Measurements from ENCODE around the gene ZFP90. TPM values are rescaled to one million over a fixed set of nuclear protein-coding genes. Genes with fewer than 3 reads are reported as not detected.
A peak's percentile ranks its signal among the peaks of the same experiment; 100 is the strongest.
"Not testable (repeated sequence)": the region's sequence is repeated elsewhere in the genome, so short reads cannot be mapped to it uniquely, and the experiment has no call there.

The ZFP90 gene
- 55.9 TPM for total RNA-seq
- 14.3 TPM for polyA plus RNA-seq

GRCh38 chr16:68538880-68539701 lies at the start of gene ZFP90:
Gene ZFP90, plus strand, starts transcription at chr16:68539291. Its CDS starts 502 bp downstream, at chr16:68539793.
- H3K4me1 ChIP-seq (ENCODE audit: insufficient read depth), result no peaks in the 10 kb centered on the region
- peak within 1 kb of the TSS; percentile 88 for H3K27ac ChIP-seq (ENCODE audit: low read depth)
- no peak for DNase-seq (ENCODE audit: extremely low spot score)
- H3K4me3 ChIP-seq (ENCODE audit: low read depth, low read length), result peak within 1 kb of the TSS; percentile 96
- H3K36me3 ChIP-seq (ENCODE audit: insufficient read depth), result peaks cover under 1% of the 10 kb centered on the region
- WGBS, result 1% methylated on average over 71 of the region's 71 CpGs

DNA sequence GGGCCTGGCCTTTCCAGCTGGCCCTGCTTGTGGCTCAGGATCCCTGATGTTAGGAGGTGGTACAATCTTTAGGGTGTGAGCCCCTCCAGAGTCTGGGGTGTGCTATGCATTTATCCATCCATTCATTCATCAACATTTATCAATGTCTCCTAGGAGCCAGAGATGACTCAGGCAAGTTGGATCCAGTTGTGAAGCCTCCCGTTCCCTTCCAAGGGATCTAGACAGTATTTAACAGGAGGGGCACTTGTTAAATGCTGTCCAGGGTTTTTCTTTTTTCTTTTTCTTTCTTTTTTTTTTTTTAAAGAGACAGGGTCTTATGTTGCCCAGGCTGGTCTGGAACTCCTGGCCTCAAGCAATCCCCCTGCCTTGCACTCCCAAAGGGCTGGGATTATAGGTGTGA lies 48.7 kb upstream of the ZFP90 start:
- WGBS, result 69% methylated on average over 1 of the region's 1 CpG
- Histone ChIP-seq H3K4me1 (ENCODE audit: insufficient read depth) (no peaks in the 10 kb centered on the region), H3K27ac (ENCODE audit: low read depth) (no peak overlapping the region), H3K36me3 (ENCODE audit: insufficient read depth) (no peaks in the 10 kb centered on the region), H3K4me3 (ENCODE audit: low read depth, low read length) (no peak overlapping the region)
- no peak for DNase-seq (ENCODE audit: extremely low spot score)

GRCh38 chr16:68490829-68491575 lies 48.1 kb upstream of the ZFP90 start:
- Histone ChIP-seq H3K27ac (ENCODE audit: low read depth) (no peak overlapping the region), H3K4me1 (ENCODE audit: insufficient read depth) (no peaks in the 10 kb centered on the region), H3K4me3 (ENCODE audit: low read depth, low read length) (no peak overlapping the region), H3K36me3 (ENCODE audit: insufficient read depth) (no peaks in the 10 kb centered on the region)
- 48% methylated on average over 13 of the region's 13 CpGs for WGBS
- DNase-seq (ENCODE audit: extremely low spot score), result no peak

GRCh38 chr16:68491576-68491950 lies 47.5 kb upstream of the ZFP90 start:
- WGBS, result 76% methylated on average over 14 of the region's 14 CpGs
- no peak for DNase-seq (ENCODE audit: extremely low spot score)

GRCh38 chr16:68492151-68492542 lies 46.9 kb upstream of the ZFP90 start:
- no peaks in the 10 kb centered on the region for H3K36me3 ChIP-seq (ENCODE audit: insufficient read depth)
- no peak for DNase-seq (ENCODE audit: extremely low spot score)
- 71% methylated on average over 11 of the region's 11 CpGs for WGBS
- H3K27ac ChIP-seq (ENCODE audit: low read depth), result no peak overlapping the region
- no peaks in the 10 kb centered on the region for H3K4me1 ChIP-seq (ENCODE audit: insufficient read depth)
- no peak overlapping the region for H3K4me3 ChIP-seq (ENCODE audit: low read depth, low read length)

More at GRCh38 chr16:68491576-68491950, 47.5 kb upstream of the ZFP90 start:
- no peak overlapping the region for H3K4me3 ChIP-seq (ENCODE audit: low read depth, low read length)
- H3K27ac ChIP-seq (ENCODE audit: low read depth), result no peak overlapping the region
- no peaks in the 10 kb centered on the region for H3K36me3 ChIP-seq (ENCODE audit: insufficient read depth)
- H3K4me1 ChIP-seq (ENCODE audit: insufficient read depth), result no peaks in the 10 kb centered on the region

- Histone ChIP-seq H3K27ac (ENCODE audit: low read depth) (no peak overlapping the region), H3K4me1 (ENCODE audit: insufficient read depth) (no peaks in the 10 kb centered on the region), H3K4me3 (ENCODE audit: low read depth, low read length) (no peak overlapping the region), H3K36me3 (ENCODE audit: insufficient read depth) (no peaks in the 10 kb centered on the region)
- WGBS, result 76% methylated on average over 6 of the region's 6 CpGs
- no peak for DNase-seq (ENCODE audit: extremely low spot score)
These were observed 46.3 kb upstream of the ZFP90 start for GRCh38 chr16:68492543-68493411.

- no peaks in the 10 kb centered on the region for H3K36me3 ChIP-seq (ENCODE audit: insufficient read depth)
- no peak for DNase-seq (ENCODE audit: extremely low spot score)
- 87% methylated on average over 5 of the region's 5 CpGs for WGBS
- no peak overlapping the region for H3K4me3 ChIP-seq (ENCODE audit: low read depth, low read length)
- no peaks in the 10 kb centered on the region for H3K4me1 ChIP-seq (ENCODE audit: insufficient read depth)
- H3K27ac ChIP-seq (ENCODE audit: low read depth), result no peak overlapping the region
These were observed 45.5 kb upstream of the ZFP90 start for GRCh38 chr16:68493412-68494070.

- H3K27ac ChIP-seq (ENCODE audit: low read depth); H3K4me3 ChIP-seq (ENCODE audit: low read depth, low read length); H3K4me1 ChIP-seq (ENCODE audit: insufficient read depth); DNase-seq (ENCODE audit: extremely low spot score); H3K36me3 ChIP-seq (ENCODE audit: insufficient read depth): not testable (repeated sequence)
- 95% methylated on average over 5 of the region's 5 CpGs for WGBS
These were observed 44.8 kb upstream of the ZFP90 start for GRCh38 chr16:68494261-68494660.

- Histone ChIP-seq H3K4me3 (ENCODE audit: low read depth, low read length) (no peak overlapping the region), H3K27ac (ENCODE audit: low read depth) (no peak overlapping the region), H3K4me1 (ENCODE audit: insufficient read depth) (no peaks in the 10 kb centered on the region), H3K36me3 (ENCODE audit: insufficient read depth) (no peaks in the 10 kb centered on the region)
- 57% methylated on average over 8 of the region's 8 CpGs for WGBS
- DNase-seq (ENCODE audit: extremely low spot score), result no peak
These were observed 42.4 kb upstream of the ZFP90 start for GRCh38 chr16:68496689-68497088.

DNA sequence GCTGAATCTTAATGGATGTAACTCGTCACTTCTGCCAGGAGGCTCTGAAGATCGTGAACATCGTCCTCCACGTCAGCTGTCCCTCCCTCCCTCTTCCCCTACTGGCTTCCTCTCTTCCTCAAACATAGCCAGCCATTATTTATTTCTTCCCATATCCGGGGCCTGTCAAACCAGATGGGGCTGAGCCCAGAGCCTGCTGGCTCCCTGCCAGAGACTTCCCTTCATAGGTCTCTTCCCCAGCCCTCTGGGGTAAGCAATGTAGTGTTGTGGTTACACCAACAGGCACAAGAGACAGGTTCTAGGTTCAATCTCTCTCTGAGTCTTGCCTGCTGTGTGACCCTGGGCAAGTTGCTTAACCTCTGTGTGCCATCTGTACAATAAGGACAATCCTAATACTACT lies 40.1 kb upstream of the ZFP90 start:
- Histone ChIP-seq H3K27ac (ENCODE audit: low read depth) (no peak overlapping the region), H3K4me1 (ENCODE audit: insufficient read depth) (no peaks in the 10 kb centered on the region), H3K4me3 (ENCODE audit: low read depth, low read length) (no peak overlapping the region), H3K36me3 (ENCODE audit: insufficient read depth) (no peaks in the 10 kb centered on the region)
- DNase-seq (ENCODE audit: extremely low spot score), result no peak
- 20% methylated on average over 5 of the region's 5 CpGs for WGBS

DNA sequence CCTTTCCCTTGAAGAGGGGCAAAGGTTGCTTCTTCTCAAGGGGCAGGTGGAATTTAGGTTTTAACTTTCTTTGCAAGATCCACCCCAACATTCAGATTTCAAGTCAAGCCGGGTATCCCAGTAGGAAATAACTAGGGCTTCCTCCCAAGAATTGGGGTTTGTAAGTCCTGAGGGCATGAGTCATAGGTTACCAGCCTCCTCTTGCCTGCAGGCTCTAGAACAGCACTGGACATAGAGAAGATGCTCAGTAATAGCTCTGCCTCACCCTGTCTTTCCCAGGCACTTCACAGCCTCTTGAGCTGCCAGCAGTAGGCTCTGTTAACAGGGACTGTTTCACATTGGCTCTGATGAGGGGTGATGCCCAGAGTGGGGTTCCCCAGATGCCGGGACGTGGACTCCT lies 35.8 kb upstream of the ZFP90 start:
- Histone ChIP-seq H3K27ac (ENCODE audit: low read depth) (no peak overlapping the region), H3K36me3 (ENCODE audit: insufficient read depth) (no peaks in the 10 kb centered on the region), H3K4me1 (ENCODE audit: insufficient read depth) (no peaks in the 10 kb centered on the region), H3K4me3 (ENCODE audit: low read depth, low read length) (no peak overlapping the region)
- no peak for DNase-seq (ENCODE audit: extremely low spot score)
- WGBS, result 85% methylated on average over 3 of the region's 3 CpGs

DNA sequence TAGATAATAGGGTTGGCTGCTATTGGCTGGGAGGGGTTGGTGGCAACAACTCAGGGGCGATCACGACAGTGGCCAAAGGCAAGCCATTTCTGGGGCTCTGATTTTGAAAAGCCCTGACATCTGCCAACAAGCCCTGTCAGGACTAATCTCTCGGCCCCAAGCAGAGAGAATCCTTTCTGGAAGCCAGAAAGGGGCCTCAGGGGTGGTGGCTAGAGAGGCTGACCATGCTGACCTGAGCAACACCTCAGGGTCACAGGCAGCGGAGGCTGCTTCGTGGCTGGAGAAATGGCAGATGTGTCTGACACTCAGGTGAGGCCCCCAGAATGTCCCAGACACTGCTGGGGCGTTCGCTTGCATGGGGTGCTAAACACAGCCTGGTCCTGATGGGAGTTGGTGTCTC lies 35.0 kb upstream of the ZFP90 start:
- Histone ChIP-seq H3K36me3 (ENCODE audit: insufficient read depth) (no peaks in the 10 kb centered on the region), H3K4me3 (ENCODE audit: low read depth, low read length) (no peak overlapping the region), H3K4me1 (ENCODE audit: insufficient read depth) (no peaks in the 10 kb centered on the region), H3K27ac (ENCODE audit: low read depth) (no peak overlapping the region)
- DNase-seq (ENCODE audit: extremely low spot score), result no peak
- 75% methylated on average over 7 of the region's 7 CpGs for WGBS

All from urinary bladder (tissue), 4 donors.